Left ventricle myocardium inferior (tissue), 1 donor: ENCODE measurements around the gene NFKB1. TPM values are rescaled to one million over a fixed set of nuclear protein-coding genes. Genes with fewer than 3 reads are reported as not detected.

Experiments used
- DNase-seq: peaks from one replicate; pipeline ENCODE4 v3.0.0-alpha.2; 2020
- H3K27ac ChIP-seq: fragments of 200-600 bp; replicated peaks from 2 replicates; pipeline ENCODE4 v1.8.0; 2021
- H3K27me3 ChIP-seq: fragments of 200-600 bp; 2 replicates; pipeline ENCODE4 v1.8.0; 2021; ENCODE audit warnings: low read depth
- H3K36me3 ChIP-seq: fragments of 200-600 bp; 2 replicates; pipeline ENCODE4 v1.8.0; 2021
- H3K4me1 ChIP-seq: fragments of 200-600 bp; 2 replicates; pipeline ENCODE4 v1.8.0; 2021
- H3K4me3 ChIP-seq: fragments of 200-600 bp; 2 replicates; pipeline ENCODE4 v1.8.0; 2021; ENCODE audit warnings: mild to moderate bottlenecking, moderate library complexity
- H3K9me3 ChIP-seq: fragments of 200-600 bp; replicated peaks from 2 replicates; pipeline ENCODE4 v1.8.0; 2021
- CTCF ChIP-seq: fragments of 200-600 bp; IDR thresholded peaks from 2 replicates; pipeline ENCODE4 v1.8.0; 2021; ENCODE audit warnings: antibody characterized with exemption, mild to moderate bottlenecking, borderline replicate concordance
- intact Hi-C: fragments of 100-400 bp; cut with micrococcal nuclease; formaldehyde crosslinking; loops from one replicate; pipeline ENCODE4 v1.11.0; 2022
- total RNA-seq: library from RNA; stranded (reverse); fragmentation: NEBNext Ultra II Directional; extraction: Animal tissue kit (Norgen Biotek cat#: 25700); gene quantifications from one replicate; pipeline ENCODE4 v1.2.1, GENCODE V29; 2021
- donor health status: DM: no; HTN: yes; CAD: no; lungs with severe emphysema.

NFKB1 gene
- total RNA-seq, 1 donor from 2014 or later = 18.0 TPM

GRCh38 chr4:102647117-102647516, 146.0 kb downstream of the NFKB1 start:
- Histone ChIP-seq H3K9me3 (no peaks in the 10 kb centered on the region), H3K4me3 (no peak overlapping the region)
- DNase-seq = no peak

GRCh38 chr4:102657206-102657605, 156.0 kb downstream of the NFKB1 start:
- Histone ChIP-seq H3K27ac (no peak overlapping the region), H3K4me1 (no peaks in the 10 kb centered on the region), H3K9me3 (no peaks in the 10 kb centered on the region), H3K36me3 (no peaks in the 10 kb centered on the region), H3K4me3 (no peak overlapping the region), H3K27me3 (no peaks in the 10 kb centered on the region)
- intact Hi-C loops = no loop called here
- no peak for DNase-seq
- TF ChIP-seq CTCF = no peak

More at GRCh38 chr4:102647117-102647516, 146.0 kb downstream of the NFKB1 start:
- peaks cover 21% of the 10 kb centered on the region for H3K4me1 ChIP-seq
- no peaks in the 10 kb centered on the region for H3K27me3 ChIP-seq
- peak overlapping the region; percentile 13 for H3K27ac ChIP-seq
- H3K36me3 ChIP-seq = peaks cover 24% of the 10 kb centered on the region
- intact Hi-C loops = no loop called here
- TF ChIP-seq CTCF = no peak

GRCh38 chr4:102663073-102663472, 161.9 kb downstream of the NFKB1 start:
- no peak for DNase-seq
- no peak overlapping the region for H3K4me3 ChIP-seq
- H3K4me1 ChIP-seq = peaks cover 9% of the 10 kb centered on the region
- TF ChIP-seq CTCF = no peak
- no peaks in the 10 kb centered on the region for H3K27me3 ChIP-seq
- no peak overlapping the region for H3K27ac ChIP-seq
- H3K36me3 ChIP-seq = peaks cover 28% of the 10 kb centered on the region
- intact Hi-C loops = no loop called here
- no peaks in the 10 kb centered on the region for H3K9me3 ChIP-seq

- Histone ChIP-seq H3K36me3 (peaks cover 42% of the 10 kb centered on the region), H3K27ac (no peak overlapping the region)
Measured at GRCh38 chr4:102665527-102665926, 164.4 kb downstream of the NFKB1 start.

More at GRCh38 chr4:102665527-102665926, 164.4 kb downstream of the NFKB1 start:
- Histone ChIP-seq H3K4me3 (no peak overlapping the region), H3K9me3 (no peaks in the 10 kb centered on the region), H3K27me3 (no peaks in the 10 kb centered on the region), H3K4me1 (peaks cover 13% of the 10 kb centered on the region)
- DNase-seq = no peak
- intact Hi-C loops = no loop called here
- no peak for TF ChIP-seq CTCF

Other genes with a start within 250 kb of the NFKB1 start
- 3.5 TPM for gene SLC39A8, start 155.9 kb upstream of the NFKB1 start, total RNA-seq